NCI-H2196 treated with DMSO at 0.1 percent for 48 hours (cell line): Measurements from ENCODE around the gene NIN.

ENCODE experiments used
- DNase-seq: peaks from one replicate; lab custom pipeline; 2025; ENCODE audit not compliant: unreplicated experiment; lab: John Stamatoyannopoulos, UW

Gene NIN

GRCh38 chr14:50768680-50769079 is 62.3 kb downstream of the NIN start:
- no peak for DNase-seq

GRCh38 chr14:50766338-50766886 is 64.5 kb downstream of the NIN start:
- DNase-seq = no peak

GRCh38 chr14:50763382-50764007 is 67.5 kb downstream of the NIN start:
- DNase-seq = no peak

- DNase-seq = no peak
These were observed 68.0 kb downstream of the NIN start for GRCh38 chr14:50762931-50763300.

- no peak for DNase-seq
These were observed 68.7 kb downstream of the NIN start for GRCh38 chr14:50762001-50762930.

- no peak for DNase-seq
These were observed 71.0 kb downstream of the NIN start for GRCh38 chr14:50759800-50760543.

- DNase-seq = no peak
These were observed 72.0 kb downstream of the NIN start for GRCh38 chr14:50758945-50759344.

GRCh38 chr14:50758305-50758704 is 72.7 kb downstream of the NIN start:
- DNase-seq = no peak

- DNase-seq = no peak
These were observed 73.3 kb downstream of the NIN start for GRCh38 chr14:50757702-50758101.

GRCh38 chr14:50756300-50756699 is 74.7 kb downstream of the NIN start:
- no peak for DNase-seq

- no peak for DNase-seq
These were observed 80.6 kb downstream of the NIN start for GRCh38 chr14:50750323-50750722.

GRCh38 chr14:50745401-50746058 is 85.4 kb downstream of the NIN start:
- no peak for DNase-seq

GRCh38 chr14:50744231-50744630 is 86.7 kb downstream of the NIN start:
- DNase-seq = no peak

- DNase-seq = no peak
These were observed 89.4 kb downstream of the NIN start for GRCh38 chr14:50741567-50741966.

- no peak for DNase-seq
These were observed 90.1 kb downstream of the NIN start for GRCh38 chr14:50740856-50741255.

- no peak for DNase-seq
These were observed 91.8 kb downstream of the NIN start for GRCh38 chr14:50739186-50739585.

- DNase-seq = no peak
These were observed 94.0 kb downstream of the NIN start for GRCh38 chr14:50736932-50737419.

GRCh38 chr14:50734950-50735695 is 95.8 kb downstream of the NIN start:
- DNase-seq = no peak

- DNase-seq = no peak
These were observed 97.5 kb downstream of the NIN start for GRCh38 chr14:50733494-50733893.

GRCh38 chr14:50728836-50729235 is 102.1 kb downstream of the NIN start:
- no peak for DNase-seq
